Mesothelial cell of epicardium (in vitro differentiated cells): ENCODE data around the gene ZDHHC1. TPM values are rescaled to one million over a fixed set of nuclear protein-coding genes. Genes with fewer than 3 reads are reported as not detected.

Source experiments
- DNase-seq, 2 experiments: peaks; one replicate each; pipeline ENCODE4 v3.0.0; 2021; ENCODE audit warnings: low spot score in 2 of 2; ENCODE audit not compliant: unreplicated experiment in 2 of 2
- H3K27ac Mint-ChIP-seq: 2 replicates; pipeline ENCODE4 v1.8.0; 2021; ENCODE audit warnings: mixed read lengths
- H3K27me3 Mint-ChIP-seq: 2 replicates; pipeline ENCODE4 v1.8.0; 2021; ENCODE audit warnings: low read depth, mixed read lengths
- H3K36me3 Mint-ChIP-seq: 2 replicates; pipeline ENCODE4 v1.8.0; 2021; ENCODE audit warnings: mixed read lengths
- H3K4me1 Mint-ChIP-seq: 2 replicates; pipeline ENCODE4 v1.8.0; 2021; ENCODE audit warnings: mixed read lengths
- H3K4me3 Mint-ChIP-seq: 2 replicates; pipeline ENCODE4 v1.8.0; 2021; ENCODE audit warnings: mild to moderate bottlenecking, moderate library complexity, mixed read lengths
- H3K9me3 Mint-ChIP-seq: 2 replicates; pipeline ENCODE4 v1.8.0; 2021; ENCODE audit warnings: mixed read lengths
- total RNA-seq: library from RNA; stranded (reverse); gene quantifications from 3 replicates; pipeline ENCODE4 v1.2.1, GENCODE V29; 2021
- TF ChIP-seq, protein P1 (sequence below): fragments of 200-600 bp; sonication (generic); IDR thresholded peaks from one replicate; pipeline ENCODE4 v1.5.0; 2021; ENCODE audit warnings: antibody characterized with exemption; ENCODE audit not compliant: unreplicated experiment

ZDHHC1 gene
- total RNA-seq, 1 donor from 2014 or later: 15.4 TPM

DNA sequence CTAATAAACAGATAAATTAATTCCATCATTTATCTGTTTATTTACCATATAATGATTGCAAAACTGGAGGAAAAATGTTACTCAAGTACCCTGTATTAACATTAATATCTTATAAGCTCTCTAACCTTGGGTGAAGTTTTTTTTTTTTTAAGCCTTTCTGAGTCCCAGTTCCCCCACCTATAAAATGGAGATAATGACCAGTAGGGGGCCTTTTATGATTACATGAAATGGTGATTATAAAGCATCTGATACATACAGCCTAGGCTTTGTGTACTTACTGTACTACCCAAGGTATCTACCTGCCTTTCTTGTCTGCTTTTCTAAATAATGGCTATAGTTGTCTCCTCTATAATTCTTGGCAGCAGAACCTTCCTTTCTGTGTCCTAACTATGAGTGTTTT is 67.1 kb downstream of the ZDHHC1 start:
- Mint-ChIP-seq H3K4me3 (no peak overlapping the region), H3K27ac (no peak overlapping the region), H3K9me3 (no peaks in the 10 kb centered on the region), H3K27me3 (peaks cover 43% of the 10 kb centered on the region), H3K4me1 (peaks cover 4% of the 10 kb centered on the region), H3K36me3 (no peaks in the 10 kb centered on the region)
- no peak for DNase-seq
- TF ChIP-seq, protein P1, sequence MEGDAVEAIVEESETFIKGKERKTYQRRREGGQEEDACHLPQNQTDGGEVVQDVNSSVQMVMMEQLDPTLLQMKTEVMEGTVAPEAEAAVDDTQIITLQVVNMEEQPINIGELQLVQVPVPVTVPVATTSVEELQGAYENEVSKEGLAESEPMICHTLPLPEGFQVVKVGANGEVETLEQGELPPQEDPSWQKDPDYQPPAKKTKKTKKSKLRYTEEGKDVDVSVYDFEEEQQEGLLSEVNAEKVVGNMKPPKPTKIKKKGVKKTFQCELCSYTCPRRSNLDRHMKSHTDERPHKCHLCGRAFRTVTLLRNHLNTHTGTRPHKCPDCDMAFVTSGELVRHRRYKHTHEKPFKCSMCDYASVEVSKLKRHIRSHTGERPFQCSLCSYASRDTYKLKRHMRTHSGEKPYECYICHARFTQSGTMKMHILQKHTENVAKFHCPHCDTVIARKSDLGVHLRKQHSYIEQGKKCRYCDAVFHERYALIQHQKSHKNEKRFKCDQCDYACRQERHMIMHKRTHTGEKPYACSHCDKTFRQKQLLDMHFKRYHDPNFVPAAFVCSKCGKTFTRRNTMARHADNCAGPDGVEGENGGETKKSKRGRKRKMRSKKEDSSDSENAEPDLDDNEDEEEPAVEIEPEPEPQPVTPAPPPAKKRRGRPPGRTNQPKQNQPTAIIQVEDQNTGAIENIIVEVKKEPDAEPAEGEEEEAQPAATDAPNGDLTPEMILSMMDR: peak; percentile 62

DNA sequence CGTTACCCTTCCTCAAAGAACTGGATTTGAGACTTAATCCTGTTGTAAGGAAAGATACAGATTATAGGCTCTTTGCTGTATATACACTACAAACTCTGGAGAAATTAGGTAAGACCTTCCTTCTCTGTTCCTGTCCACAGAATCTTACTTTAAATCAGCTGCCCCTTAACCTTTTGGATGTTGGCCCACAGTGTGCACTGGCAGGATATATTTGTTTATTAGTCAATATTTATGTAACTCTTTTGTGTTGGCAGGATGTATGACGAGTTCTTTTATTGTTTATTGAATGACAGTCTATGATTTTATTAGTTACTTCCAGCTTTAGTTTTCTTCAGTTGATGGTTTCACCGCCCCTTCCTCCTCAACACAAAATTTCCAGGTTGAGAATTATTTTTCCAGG is 69.9 kb downstream of the ZDHHC1 start:
- Mint-ChIP-seq H3K27ac (no peak overlapping the region), H3K4me1 (peaks cover 4% of the 10 kb centered on the region), H3K9me3 (no peaks in the 10 kb centered on the region), H3K27me3 (peaks cover 34% of the 10 kb centered on the region), H3K36me3 (no peaks in the 10 kb centered on the region), H3K4me3 (no peak overlapping the region)
- no peak for DNase-seq
- TF ChIP-seq, protein P1: no peak

GRCh38 chr16:67345401-67345800 is 70.9 kb downstream of the ZDHHC1 start:
- Mint-ChIP-seq H3K36me3 (no peaks in the 10 kb centered on the region), H3K27ac (no peak overlapping the region), H3K4me1 (peaks cover 4% of the 10 kb centered on the region), H3K9me3 (no peaks in the 10 kb centered on the region), H3K4me3 (no peak overlapping the region), H3K27me3 (peaks cover 34% of the 10 kb centered on the region)
- TF ChIP-seq, protein P1: no peak
- DNase-seq: no peak

Other genes with a start within 250 kb of the ZDHHC1 start
- 14.0 to 15.5 TPM (median 14.2 TPM) in 3 replicates for gene NOL3, start 245.9 kb downstream of the ZDHHC1 start, total RNA-seq
- gene MATCAP1, start 232.5 kb downstream of the ZDHHC1 start, total RNA-seq: 121 to 131 TPM (median 129 TPM) in 3 replicates
- gene EXOC3L1, start 226.3 kb downstream of the ZDHHC1 start, total RNA-seq: 0.23 to 0.40 TPM in 2 of 3 replicates, not detected in the other
- 78.3 to 80.2 TPM (median 79.5 TPM) in 3 replicates for gene E2F4, start 224.3 kb downstream of the ZDHHC1 start, total RNA-seq
- 9.3 to 10.0 TPM (median 9.7 TPM) in 3 replicates for gene ELMO3, start 217.3 kb downstream of the ZDHHC1 start, total RNA-seq
- 35.8 to 38.4 TPM (median 36.3 TPM) in 3 replicates for gene TMEM208, start 189.3 kb downstream of the ZDHHC1 start, total RNA-seq
- gene FHOD1, start 169.0 kb downstream of the ZDHHC1 start, total RNA-seq: 28.2 to 28.7 TPM (median 28.3 TPM) in 3 replicates
- gene SLC9A5, start 167.5 kb downstream of the ZDHHC1 start, total RNA-seq: 2.9 to 3.5 TPM (median 3.3 TPM) in 3 replicates
- 13.4 to 15.5 TPM (median 15.4 TPM) in 3 replicates for gene PLEKHG4, start 136.9 kb downstream of the ZDHHC1 start, total RNA-seq
- gene KCTD19, start 89.7 kb downstream of the ZDHHC1 start, total RNA-seq: 0.52 to 1.1 TPM (median 0.84 TPM) in 3 replicates
- gene LRRC36, start 89.7 kb downstream of the ZDHHC1 start, total RNA-seq: 0.20 to 0.55 TPM (median 0.36 TPM) in 3 replicates
- 5.5 to 6.2 TPM (median 5.7 TPM) in 3 replicates for gene TPPP3, start 23.0 kb downstream of the ZDHHC1 start, total RNA-seq
- 3.0 to 4.1 TPM (median 3.7 TPM) in 3 replicates for gene HSD11B2, start 14.6 kb upstream of the ZDHHC1 start, total RNA-seq
- 50.9 to 53.7 TPM (median 53.2 TPM) in 3 replicates for gene ATP6V0D1, start 64.7 kb upstream of the ZDHHC1 start, total RNA-seq
- gene AGRP, start 67.1 kb upstream of the ZDHHC1 start, total RNA-seq: not detected in 3 replicates
- 55.9 to 69.2 TPM (median 58.9 TPM) in 3 replicates for gene RIPOR1, start 112.4 kb upstream of the ZDHHC1 start, total RNA-seq
- gene CTCF, start 146.0 kb upstream of the ZDHHC1 start, total RNA-seq: 58.0 to 61.4 TPM (median 60.5 TPM) in 3 replicates
- 6.7 to 10.2 TPM (median 8.0 TPM) in 3 replicates for gene CARMIL2, start 228.7 kb upstream of the ZDHHC1 start, total RNA-seq
- gene ACD, start 243.8 kb upstream of the ZDHHC1 start, total RNA-seq: 24.5 to 27.9 TPM (median 25.8 TPM) in 3 replicates
- 1.9 to 2.2 TPM (median 1.9 TPM) in 3 replicates for gene PARD6A, start 244.5 kb upstream of the ZDHHC1 start, total RNA-seq